ENCODE measurements around the gene TMOD4. TPM values are rescaled to one million over a fixed set of nuclear protein-coding genes. Genes with fewer than 3 reads are reported as not detected.
A peak's percentile ranks its signal among the peaks of the same experiment; 100 is the strongest.

TMOD4 gene
- total and polyA plus RNA-seq, 2 of the 13 experiments (the other 11 are each of a cell fraction or from before 2014, with no cell fraction given): 0.66 TPM; not detected in 1

GRCh38 chr1:151196292-151196800, 20.6 kb upstream of the TMOD4 start:
- FAIRE-seq: peak; percentile 77
- POLR2A ChIA-PET: interaction anchor here (1.0 to 2.4 kb wide), 6 partner anchors 8 to 144 kb away, joined by 3 to 14 read pairs (median 4); partner anchors contain the start of genes LYSMD1, PSMD4 and SCNM1
- H2AFZ ChIP-seq (ENCODE audit: low read length): peak overlapping the region; percentile 5
- TF ChIP-seq ZBTB37 (CRISPR knock-in tag; IDR thresholded peaks at IDR 0.05): 0 out of 2 replicates have a peak, but pooled peaks have one; percentile 1
- TF ChIP-seq ZSCAN5A (CRISPR knock-in tag; IDR thresholded peaks at IDR 0.05; ENCODE audit: borderline replicate concordance): no peak
- TF ChIP-seq KLF9 (CRISPR knock-in tag; IDR thresholded peaks at IDR 0.05; ENCODE audit: low read depth): no peak
- TF ChIP-seq MTA3 (CRISPR knock-in tag; IDR thresholded peaks at IDR 0.05): no peak
- no peak for TF ChIP-seq CBX1 (IDR thresholded peaks at IDR 0.05; ENCODE audit: low read depth)
- no peak for TF ChIP-seq MAZ (IDR thresholded peaks at IDR 0.05; ENCODE audit: borderline replicate concordance, low read depth, low read length)
- peak; percentile 15; the same call in 1 of the 2 replicates for TF ChIP-seq MAZ (CRISPR knock-in tag; IDR thresholded peaks at IDR 0.05; ENCODE audit: low read depth)
- no peak for TF ChIP-seq THAP7 (CRISPR knock-in tag; IDR thresholded peaks at IDR 0.05)
- no peak for TF ChIP-seq SIX1 (CRISPR knock-in tag; IDR thresholded peaks at IDR 0.05; ENCODE audit: borderline replicate concordance)
- no peak for TF ChIP-seq REST (IDR thresholded peaks at IDR 0.05; ENCODE audit: borderline replicate concordance in 1 of 2, low read depth in 1 of 2, low read length in 2 of 2)
- TF ChIP-seq GATAD2A (CRISPR knock-in tag; IDR thresholded peaks at IDR 0.05): no peak
- no peak for TF ChIP-seq ZNF510 (CRISPR knock-in tag; IDR thresholded peaks at IDR 0.05; ENCODE audit: low read depth)
- TF ChIP-seq DMTF1 (CRISPR knock-in tag; IDR thresholded peaks at IDR 0.05): no peak

More at GRCh38 chr1:151196292-151196800, 20.6 kb upstream of the TMOD4 start:
- in situ Hi-C loops (cut with HindIII; ENCODE audit: extremely low pct_ligation_motif_present, low pct_unique_long_range_greater_than_20kb) (no loop called here), intact Hi-C loops (cut with micrococcal nuclease; ENCODE audit: unreplicated experiment) (loop anchor here (1.0 to 5.0 kb wide), 2 partner anchors 55 to 151 kb away; partner anchors contain the start of gene RFX5)
- H3K9ac ChIP-seq (ENCODE audit: insufficient read depth, low read depth, low read length): peak overlapping the region; percentile 89
- peak overlapping the region; percentile 50 to 68 (median 67) for H3K4me3 ChIP-seq (replicated peaks in 1 of 3; ENCODE audit: insufficient read depth in 1 of 3, low read depth in 2 of 3, low read length in 3 of 3)
- H3K27me3 ChIP-seq (ENCODE audit: control insufficient read depth in 1 of 2, insufficient read depth in 2 of 2, low read length in 2 of 2): no peaks in the 10 kb centered on the region; a peak in 1 of 5 replicates
- ATAC-seq: peak; percentile 56
- no peaks in the 10 kb centered on the region; a peak in 1 of 5 replicates for H3K36me3 ChIP-seq (replicated peaks in 1 of 2; ENCODE audit: control insufficient read depth in 1 of 2, insufficient read depth in 2 of 2, low read length in 2 of 2)
- peaks cover 9% of the 10 kb centered on the region; the same call in 1 of the 2 replicates for H4K20me1 ChIP-seq (ENCODE audit: insufficient read depth, low read length)
- H3K27ac ChIP-seq (ENCODE audit: extremely low read length, insufficient read depth, low read length): peak overlapping the region; percentile 93
- H3K79me2 ChIP-seq (ENCODE audit: insufficient read depth, low read length): peaks cover 25% of the 10 kb centered on the region
- DNase-seq (ENCODE audit: low spot score): peak; percentile 91
- under 1% methylated on average over 14 of the region's 14 CpGs for WGBS (ENCODE audit: low lambda C conversion rate)
- peaks cover 32% of the 10 kb centered on the region for H3K4me1 ChIP-seq (ENCODE audit: insufficient read depth, low read length)
- no TSS peak for BruUV-seq (replicated peaks)
- CTCF ChIA-PET (ENCODE audit: low intra/inter-chr PET ratio, low total read pairs): interaction anchor here (0.9 to 1.7 kb wide), 2 partner anchors 56 to 144 kb away, joined by 3 to 4 read pairs; no protein-coding TSS in a partner anchor
- peak overlapping the region; percentile 59 for H3K4me2 ChIP-seq (ENCODE audit: low read depth, low read length)
- H3K9me3 ChIP-seq (ENCODE audit: low read length): no peaks in the 10 kb centered on the region

Measured in HepG2 (cell line).